Epithelial cell of esophagus (primary cell): ENCODE results near the gene CEP83.
"Not testable (repeated sequence)": the region's sequence is repeated elsewhere in the genome, so short reads cannot be mapped to it uniquely, and the experiment has no call there.

ENCODE experiments used
- DNase-seq: peaks from one replicate; pipeline ENCODE4 v3.0.0; 2010; ENCODE audit warnings: low read depth
- H3K4me3 ChIP-seq: 2 replicates; pipeline ENCODE4 v1.5.1; 2011; ENCODE audit warnings: mild to moderate bottlenecking, low read length, control low read depth
- CTCF ChIP-seq: IDR thresholded peaks from 2 replicates; pipeline ENCODE4 v1.5.1; 2011; ENCODE audit warnings: low read depth, mild to moderate bottlenecking, low read length, control low read depth, inconsistent platforms; ENCODE audit not compliant: insufficient read depth; ENCODE audit errors: missing control alignments

CEP83 gene

GRCh38 chr12:94327809-94328208 lies 131.9 kb downstream of the CEP83 start:
- no peak overlapping the region for H3K4me3 ChIP-seq
- no peak for TF ChIP-seq CTCF
- peak; percentile 14 for DNase-seq

GRCh38 chr12:94326727-94327126 lies 132.9 kb downstream of the CEP83 start:
- no peak for TF ChIP-seq CTCF
- no peak overlapping the region for H3K4me3 ChIP-seq
- peak; percentile 18 for DNase-seq

GRCh38 chr12:94326234-94326633 lies 133.4 kb downstream of the CEP83 start:
- no peak for TF ChIP-seq CTCF
- DNase-seq, result no peak
- no peak overlapping the region for H3K4me3 ChIP-seq

- no peak for DNase-seq
- no peak for TF ChIP-seq CTCF
- H3K4me3 ChIP-seq, result no peak overlapping the region
Observed at GRCh38 chr12:94322346-94322745, 137.3 kb downstream of the CEP83 start.

- DNase-seq, result no peak
- no peak for TF ChIP-seq CTCF
- no peak overlapping the region for H3K4me3 ChIP-seq
Observed at GRCh38 chr12:94320109-94320508, 139.6 kb downstream of the CEP83 start.

- no peak for TF ChIP-seq CTCF
- DNase-seq, result no peak
- H3K4me3 ChIP-seq, result no peak overlapping the region
Observed at GRCh38 chr12:94318181-94318580, 141.5 kb downstream of the CEP83 start.

- not testable (repeated sequence) for DNase-seq, H3K4me3 ChIP-seq
Observed at GRCh38 chr12:94316600-94316999, 143.1 kb downstream of the CEP83 start.

GRCh38 chr12:94312378-94312777 lies 147.3 kb downstream of the CEP83 start:
- DNase-seq, result no peak
- TF ChIP-seq CTCF, result no peak
- no peak overlapping the region for H3K4me3 ChIP-seq
